ENCODE measurements around the gene ACER2.

DNA sequence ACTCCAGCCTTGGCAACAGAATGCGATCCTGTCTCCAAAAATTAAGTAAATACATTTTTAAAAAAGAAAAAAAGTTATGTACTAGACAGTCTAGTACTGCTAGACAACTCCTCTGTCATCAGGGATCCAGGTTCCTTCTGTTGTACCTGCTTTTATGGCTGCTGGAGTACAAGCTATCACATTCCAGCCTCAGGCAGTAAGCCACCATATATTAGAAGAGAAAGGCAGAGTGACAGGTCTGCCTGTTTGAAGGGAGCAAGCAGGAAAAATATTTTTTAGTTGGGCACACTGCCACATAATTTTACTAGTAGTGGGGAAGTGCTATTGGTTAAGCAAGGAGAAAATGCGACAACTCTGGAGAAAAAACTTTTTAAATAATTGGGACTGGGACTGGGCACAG, 39.7 kb upstream of the ACER2 start:
- no peak for TF ChIP-seq EZH2 (IDR thresholded peaks at IDR 0.05; ENCODE audit: borderline replicate concordance, low read depth, low read length, poor library complexity, severe bottlenecking)
- no peak for TF ChIP-seq CTCF (conservative IDR thresholded peaks at IDR 0.05; ENCODE audit: low read depth, low read length)

Data from A673 (cell line).